Measurements from ENCODE around the gene BANF1. TPM values are rescaled to one million over a fixed set of nuclear protein-coding genes. Genes with fewer than 3 reads are reported as not detected.
A peak's percentile ranks its signal among the peaks of the same experiment; 100 is the strongest.

The BANF1 gene
- total and polyA plus RNA-seq, 3 donors from 2014 or later = 105 to 193 (median 133) TPM

DNA sequence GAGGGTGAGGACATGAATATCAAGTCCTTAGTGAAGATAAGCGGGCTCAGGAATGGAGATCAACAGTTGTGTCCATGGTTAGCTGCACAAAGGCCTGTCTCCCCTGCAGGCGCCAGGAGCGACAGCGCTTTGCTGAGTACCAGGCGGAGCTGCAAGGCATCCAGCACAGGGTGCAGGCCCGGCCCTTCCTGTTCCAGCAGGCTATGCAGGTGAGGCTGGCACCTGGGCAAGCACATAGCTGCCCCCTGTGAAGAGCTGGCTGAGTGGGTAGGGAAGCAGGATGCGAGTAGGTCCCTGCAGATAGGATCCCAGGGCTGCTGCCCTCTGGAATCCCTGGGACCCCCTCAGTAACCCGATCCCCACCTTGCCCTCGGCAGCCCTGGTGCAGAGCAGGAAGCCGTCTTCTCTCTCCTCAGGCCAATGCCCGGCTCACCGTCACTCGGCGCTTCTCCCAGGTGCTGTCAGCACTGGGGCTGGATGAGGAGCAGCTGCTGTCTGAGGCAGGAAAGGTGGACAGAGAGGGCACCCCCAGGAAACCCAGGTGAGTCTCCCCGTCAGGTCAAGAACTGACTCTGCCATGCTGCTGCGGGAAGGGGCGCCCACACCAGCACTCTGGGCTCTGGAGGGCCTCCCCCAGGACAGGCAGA, 43.4 kb upstream of the BANF1 start:
- H3K4me3 ChIP-seq = no peak overlapping the region
- TF ChIP-seq POLR2A (IDR thresholded peaks at IDR 0.05) = no peak
- TF ChIP-seq, protein P1, sequence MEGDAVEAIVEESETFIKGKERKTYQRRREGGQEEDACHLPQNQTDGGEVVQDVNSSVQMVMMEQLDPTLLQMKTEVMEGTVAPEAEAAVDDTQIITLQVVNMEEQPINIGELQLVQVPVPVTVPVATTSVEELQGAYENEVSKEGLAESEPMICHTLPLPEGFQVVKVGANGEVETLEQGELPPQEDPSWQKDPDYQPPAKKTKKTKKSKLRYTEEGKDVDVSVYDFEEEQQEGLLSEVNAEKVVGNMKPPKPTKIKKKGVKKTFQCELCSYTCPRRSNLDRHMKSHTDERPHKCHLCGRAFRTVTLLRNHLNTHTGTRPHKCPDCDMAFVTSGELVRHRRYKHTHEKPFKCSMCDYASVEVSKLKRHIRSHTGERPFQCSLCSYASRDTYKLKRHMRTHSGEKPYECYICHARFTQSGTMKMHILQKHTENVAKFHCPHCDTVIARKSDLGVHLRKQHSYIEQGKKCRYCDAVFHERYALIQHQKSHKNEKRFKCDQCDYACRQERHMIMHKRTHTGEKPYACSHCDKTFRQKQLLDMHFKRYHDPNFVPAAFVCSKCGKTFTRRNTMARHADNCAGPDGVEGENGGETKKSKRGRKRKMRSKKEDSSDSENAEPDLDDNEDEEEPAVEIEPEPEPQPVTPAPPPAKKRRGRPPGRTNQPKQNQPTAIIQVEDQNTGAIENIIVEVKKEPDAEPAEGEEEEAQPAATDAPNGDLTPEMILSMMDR (IDR thresholded peaks at IDR 0.05) = no peak
- H3K27me3 ChIP-seq = no peaks in the 10 kb centered on the region
- H3K27ac ChIP-seq = no peak overlapping the region
- H3K4me1 ChIP-seq = peaks cover 18% of the 10 kb centered on the region
- DNase-seq = no peak
- no peaks in the 10 kb centered on the region for H3K36me3 ChIP-seq (ENCODE audit: low read depth, missing control alignments)
- H3K9me3 ChIP-seq = no peaks in the 10 kb centered on the region
- 75 to 79% methylated on average over 12 to 17 of the region's 17 CpGs for WGBS, 2 donors
- intact Hi-C loops (cut with DNase I; ENCODE audit: low total_unique reads) = no loop called here

GRCh38 chr11:65960824-65961266, 41.5 kb upstream of the BANF1 start:
- no peak for TF ChIP-seq POLR2A (IDR thresholded peaks at IDR 0.05)
- TF ChIP-seq, protein P1 (IDR thresholded peaks at IDR 0.05) = no peak
- DNase-seq = no peak
- peak overlapping the region; percentile 96 to 99 for H3K4me3 ChIP-seq
- peak overlapping the region; percentile 73 to 88 for H3K27ac ChIP-seq
- H3K9me3 ChIP-seq = no peaks in the 10 kb centered on the region
- WGBS, 2 donors = 22 to 35% methylated on average over 16 of the region's 16 CpGs
- H3K4me1 ChIP-seq = peaks cover 19% of the 10 kb centered on the region
- intact Hi-C loops (cut with DNase I; ENCODE audit: low total_unique reads) = no loop called here
- no peaks in the 10 kb centered on the region for H3K27me3 ChIP-seq
- H3K36me3 ChIP-seq (ENCODE audit: low read depth, missing control alignments) = no peaks in the 10 kb centered on the region

DNA sequence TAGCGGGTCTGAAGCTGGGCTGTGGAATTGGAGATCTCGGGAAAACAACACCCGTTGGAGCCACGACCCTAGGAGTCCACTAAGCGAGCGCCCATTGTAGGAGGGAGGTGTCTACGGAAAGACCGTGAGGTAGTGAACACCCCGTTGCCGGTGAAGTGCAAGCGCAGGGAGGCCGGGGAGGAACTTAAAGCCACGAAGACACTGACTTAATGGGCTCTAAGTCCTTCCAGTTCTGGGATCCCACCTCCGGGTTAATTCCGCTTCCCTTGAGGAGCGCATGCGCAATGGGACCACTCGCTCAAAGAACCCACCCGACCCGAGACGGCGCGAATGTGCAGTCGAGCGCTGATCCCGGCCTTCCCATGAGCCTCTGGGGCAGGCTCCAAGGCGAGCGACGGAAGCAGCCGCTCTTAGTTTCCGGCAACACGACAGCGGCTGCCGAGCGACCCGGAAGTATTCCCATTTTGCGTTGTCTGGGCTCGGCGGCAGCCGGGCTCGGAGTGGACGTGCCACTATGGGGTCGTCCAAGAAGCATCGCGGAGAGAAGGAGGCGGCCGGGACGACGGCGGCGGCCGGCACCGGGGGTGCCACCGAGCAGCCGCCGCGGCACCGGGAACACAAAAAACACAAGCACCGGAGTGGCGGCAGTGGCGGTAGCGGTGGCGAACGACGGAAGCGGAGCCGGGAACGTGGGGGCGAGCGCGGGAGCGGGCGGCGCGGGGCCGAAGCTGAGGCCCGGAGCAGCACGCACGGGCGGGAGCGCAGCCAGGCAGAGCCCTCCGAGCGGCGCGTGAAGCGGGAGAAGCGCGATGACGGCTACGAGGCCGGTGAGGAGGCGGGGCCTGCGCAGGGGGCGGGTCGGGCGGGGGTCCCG, 40.8 kb upstream of the BANF1 start, which contains the start of gene SART1:
TSS of gene SART1 (plus strand) at position 468 of the 874 bp plus-strand sequence. CDS start at position 515, 47 bp downstream.
- Histone ChIP-seq H3K36me3 (ENCODE audit: low read depth, missing control alignments) (no peaks in the 10 kb centered on the region), H3K4me1 (peaks cover 19% of the 10 kb centered on the region), H3K27me3 (no peaks in the 10 kb centered on the region), H3K4me3 (peak within 1 kb of the TSS; percentile 96 to 99), H3K27ac (peak within 1 kb of the TSS; percentile 73 to 88), H3K9me3 (no peaks in the 10 kb centered on the region)
- DNase-seq = peak; percentile 99
- WGBS, 2 donors = 0% methylated on average over 19 to 71 of the region's 97 CpGs
- intact Hi-C loops (cut with DNase I; ENCODE audit: low total_unique reads) = no loop called here
- TF ChIP-seq, protein P1 (IDR thresholded peaks at IDR 0.05) = peak in 1 of 3 experiments; percentile 16
- TF ChIP-seq POLR2A (IDR thresholded peaks at IDR 0.05) = peak; percentile 18

- Histone ChIP-seq H3K27me3 (no peaks in the 10 kb centered on the region), H3K4me1 (peaks cover 19% of the 10 kb centered on the region), H3K27ac (peak overlapping the region; percentile 73 to 88), H3K9me3 (no peaks in the 10 kb centered on the region), H3K36me3 (ENCODE audit: low read depth, missing control alignments) (no peaks in the 10 kb centered on the region), H3K4me3 (peak overlapping the region; percentile 96 to 99)
- DNase-seq = no peak
- 1 to 6% methylated on average over 8 to 11 of the region's 13 CpGs for WGBS, 2 donors
- intact Hi-C loops (cut with DNase I; ENCODE audit: low total_unique reads) = no loop called here
- no peak for TF ChIP-seq POLR2A (IDR thresholded peaks at IDR 0.05)
- TF ChIP-seq, protein P1 (IDR thresholded peaks at IDR 0.05) = no peak
These were observed 40.1 kb upstream of the BANF1 start for GRCh38 chr11:65962141-65962564.
